Activated CD8-positive, alpha-beta T cell treated with anti-CD3 and anti-CD28 coated beads for 36 hours (primary cell): ENCODE measurements around the gene KAZN. TPM values are rescaled to one million over a fixed set of nuclear protein-coding genes. Genes with fewer than 3 reads are reported as not detected.

Source experiments
- ATAC-seq: fragments of 200-7000 bp; cut with Tn5 transposase; one replicate; pipeline ENCODE4 v1.10.0; 2021; ENCODE audit warnings: mild to moderate bottlenecking, moderate library complexity
- CTCF ChIA-PET: fragments of 350-600 bp; sonication (Branson Sonifier 250); formaldehyde crosslinking; loops from one replicate; lab custom pipeline; 2021; ENCODE audit warnings: antibody characterized with exemption; lab: Charles Lee
- POLR2A ChIA-PET: fragments of 350-600 bp; sonication (Branson Sonifier 250); formaldehyde crosslinking; loops from one replicate; lab custom pipeline; 2021; ENCODE audit warnings: antibody characterized with exemption; lab: Charles Lee
- DNase-seq: peaks from one replicate; pipeline ENCODE4 v3.0.0-alpha.2; 2020
- H3K27ac Mint-ChIP-seq: one replicate; pipeline ENCODE4 v1.8.0; 2021; ENCODE audit warnings: mild to moderate bottlenecking, mixed read lengths
- H3K27me3 Mint-ChIP-seq: one replicate; pipeline ENCODE4 v1.8.0; 2021; ENCODE audit warnings: mixed read lengths
- H3K36me3 Mint-ChIP-seq: one replicate; pipeline ENCODE4 v1.8.0; 2021; ENCODE audit warnings: low read depth, mixed read lengths
- H3K4me1 Mint-ChIP-seq: one replicate; pipeline ENCODE4 v1.8.0; 2021; ENCODE audit warnings: low read depth, mixed read lengths
- H3K4me3 Mint-ChIP-seq: one replicate; pipeline ENCODE4 v1.8.0; 2021; ENCODE audit warnings: mild to moderate bottlenecking, moderate library complexity, mixed read lengths
- H3K9me3 Mint-ChIP-seq: one replicate; pipeline ENCODE4 v1.8.0; 2021; ENCODE audit warnings: mixed read lengths
- CTCF ChIP-seq: fragments of 200-600 bp; IDR thresholded peaks from one replicate; pipeline ENCODE4 v1.8.0; 2022; ENCODE audit warnings: antibody characterized with exemption, mild to moderate bottlenecking
- intact Hi-C: fragments of 100-400 bp; cut with micrococcal nuclease; formaldehyde crosslinking; loops from one replicate; pipeline ENCODE4 v1.10.0; 2022
- total RNA-seq, 2 experiments: library from RNA; stranded (reverse); gene quantifications; one replicate each; pipeline ENCODE4 v1.2.3, GENCODE V29; 2021

Gene KAZN
- total RNA-seq, 2 experiments from 2014 or later = 1.7 to 1.9 TPM

DNA sequence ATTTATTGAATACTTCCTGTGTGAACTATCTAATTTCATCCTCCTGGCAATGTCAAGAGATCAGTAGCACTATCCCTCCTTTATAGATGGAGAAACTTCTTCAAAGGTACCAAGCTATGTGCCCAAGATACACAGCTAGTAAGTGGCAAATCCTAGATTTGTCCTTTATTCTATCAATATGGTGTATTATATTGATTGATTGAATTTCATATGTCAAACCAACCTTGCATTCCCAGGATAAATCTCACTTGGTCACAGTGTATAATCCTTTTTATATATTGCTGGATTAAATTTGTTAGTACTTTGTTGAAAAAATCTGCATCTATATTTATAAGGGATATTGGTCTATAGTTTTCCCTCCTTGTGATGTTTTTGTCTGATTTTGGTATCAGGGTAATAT lies 506.3 kb downstream of the KAZN start:
- H3K4me1 Mint-ChIP-seq = peaks cover 7% of the 10 kb centered on the region
- H3K27ac Mint-ChIP-seq = no peak overlapping the region
- ATAC-seq = no peak
- H3K27me3 Mint-ChIP-seq = peaks cover 29% of the 10 kb centered on the region
- intact Hi-C loops = no loop called here
- no peak for DNase-seq
- no peak overlapping the region for H3K4me3 Mint-ChIP-seq
- peaks cover 3% of the 10 kb centered on the region for H3K9me3 Mint-ChIP-seq
- H3K36me3 Mint-ChIP-seq = no peaks in the 10 kb centered on the region
- ChIA-PET CTCF (interaction anchor here (1.8 kb wide), 1 partner anchor 77 kb away, joined by 6 read pairs; no protein-coding TSS in a partner anchor), POLR2A (no interaction called here)
- TF ChIP-seq CTCF = no peak

DNA sequence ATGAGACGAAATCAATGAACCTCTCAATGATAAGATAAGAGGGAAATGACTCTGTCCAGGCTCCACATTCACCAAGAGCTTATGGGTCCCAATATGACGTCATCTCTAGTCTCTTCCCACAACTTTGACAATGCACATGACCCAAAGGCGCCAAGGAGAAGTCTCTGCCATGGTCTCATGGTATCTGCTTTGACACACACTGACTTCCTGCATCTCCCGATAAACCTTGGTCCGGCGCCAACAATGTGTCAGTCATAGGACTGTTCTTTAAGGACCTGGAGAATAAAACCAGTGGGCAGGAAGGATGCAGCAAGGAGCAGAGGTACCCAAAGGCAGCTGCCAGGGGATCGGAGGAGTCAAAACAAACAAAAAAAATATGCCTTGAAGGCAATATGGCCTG lies 508.1 kb downstream of the KAZN start:
- ChIA-PET CTCF (interaction anchor here (1.3 to 1.8 kb wide), 2 partner anchors 44 to 79 kb away, joined by 3 to 6 read pairs; no protein-coding TSS in a partner anchor), POLR2A (no interaction called here)
- H3K4me1 Mint-ChIP-seq = no peaks in the 10 kb centered on the region
- H3K9me3 Mint-ChIP-seq = peaks cover 3% of the 10 kb centered on the region
- no peaks in the 10 kb centered on the region for H3K36me3 Mint-ChIP-seq
- H3K4me3 Mint-ChIP-seq = no peak overlapping the region
- H3K27ac Mint-ChIP-seq = no peak overlapping the region
- no peak for TF ChIP-seq CTCF
- DNase-seq = no peak
- intact Hi-C loops = no loop called here
- no peak for ATAC-seq
- peaks cover 14% of the 10 kb centered on the region for H3K27me3 Mint-ChIP-seq

- Mint-ChIP-seq H3K9me3 (peaks cover 3% of the 10 kb centered on the region), H3K27me3 (peaks cover 10% of the 10 kb centered on the region), H3K4me3 (no peak overlapping the region), H3K27ac (no peak overlapping the region), H3K4me1 (peaks cover 5% of the 10 kb centered on the region), H3K36me3 (no peaks in the 10 kb centered on the region)
- intact Hi-C loops = no loop called here
- TF ChIP-seq CTCF = no peak
- ATAC-seq = no peak
- no peak for DNase-seq
- ChIA-PET CTCF (interaction anchor here (1.3 kb wide), 1 partner anchor 44 kb away, joined by 3 read pairs; no protein-coding TSS in a partner anchor), POLR2A (no interaction called here)
Measured at GRCh38 chr1:15107058-15107687, 508.7 kb downstream of the KAZN start.

GRCh38 chr1:15107911-15108310 lies 509.4 kb downstream of the KAZN start:
- H3K36me3 Mint-ChIP-seq = no peaks in the 10 kb centered on the region

More at GRCh38 chr1:15107911-15108310, 509.4 kb downstream of the KAZN start:
- Mint-ChIP-seq H3K9me3 (peaks cover 3% of the 10 kb centered on the region), H3K4me3 (no peak overlapping the region), H3K27me3 (peaks cover 10% of the 10 kb centered on the region), H3K4me1 (peaks cover 8% of the 10 kb centered on the region), H3K27ac (no peak overlapping the region)
- no peak for TF ChIP-seq CTCF
- DNase-seq (no peak), ATAC-seq (no peak)
- ChIA-PET POLR2A (no interaction called here), CTCF (interaction anchor here (1.2 to 1.3 kb wide), 2 partner anchors 45 to 61 kb away, joined by 3 to 4 read pairs; no protein-coding TSS in a partner anchor)
- intact Hi-C loops = no loop called here
